ENCODE data around the gene CDCP1. TPM values are rescaled to one million over a fixed set of nuclear protein-coding genes. Genes with fewer than 3 reads are reported as not detected.
"Not testable (repeated sequence)": the region's sequence is repeated elsewhere in the genome, so short reads cannot be mapped to it uniquely, and the experiment has no call there.

The CDCP1 gene
- total RNA-seq, 5 donors from 2014 or later (not counting 1 experiment from before 2014, with no cell fraction given) = 0.36 to 1.7 (median 0.55) TPM

DNA sequence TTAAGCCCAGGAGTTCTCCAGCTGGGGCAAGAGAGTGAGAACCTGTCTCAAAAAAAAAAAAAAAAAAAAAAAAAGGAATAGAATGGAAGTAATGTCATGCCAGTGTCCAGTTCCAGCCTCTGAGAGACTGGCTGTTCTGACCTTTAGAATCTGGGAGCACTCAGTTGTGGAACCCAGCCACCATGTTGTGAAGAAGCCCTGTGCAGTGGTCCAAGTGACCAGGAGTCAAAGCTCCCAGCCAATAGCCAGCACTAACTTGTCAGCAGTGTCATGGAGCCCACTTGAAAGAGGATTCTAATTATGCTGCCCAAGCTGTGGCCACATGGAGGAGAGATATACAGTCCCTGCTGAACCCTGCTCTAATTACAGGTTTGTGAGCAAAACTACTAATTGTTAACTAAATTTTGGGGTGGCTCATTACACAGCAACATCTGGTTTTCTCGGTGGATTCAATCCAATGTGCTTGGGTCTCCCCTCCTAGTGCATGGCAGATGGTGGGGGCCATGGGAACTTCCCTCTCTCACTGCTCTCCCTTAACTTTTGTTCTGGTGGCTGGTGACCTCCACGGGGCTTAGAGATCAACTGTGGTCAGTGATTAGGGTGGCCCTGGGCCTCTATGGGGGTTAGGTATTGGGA is 64.6 kb downstream of the CDCP1 start:
- H3K4me3 ChIP-seq (ENCODE audit: control insufficient read depth in 1 of 2, extremely low read depth in 1 of 2, low read length in 1 of 2) = no peak overlapping the region
- no peaks in the 10 kb centered on the region for H3K9me3 ChIP-seq
- H3K4me1 ChIP-seq (ENCODE audit: control insufficient read depth in 1 of 2, extremely low read depth in 1 of 2, insufficient read depth in 2 of 2, low read length in 2 of 2) = no peaks in the 10 kb centered on the region
- Mint-ChIP-seq H3K36me3 (no peaks in the 10 kb centered on the region), H3K27ac (no peak overlapping the region), H3K27me3 (peaks cover 0 to 1% of the 10 kb centered on the region in 2 donors), H3K4me1 (no peaks in the 10 kb centered on the region), H3K4me3 (no peak overlapping the region), H3K9me3 (no peaks in the 10 kb centered on the region)
- no CpG with 5 or more reads among the region's 2 CpGs for WGBS (ENCODE audit: insufficient coverage)
- H3K27ac ChIP-seq (ENCODE audit: low read length) = no peak overlapping the region
- CTCF ChIA-PET = no interaction called here
- ATAC-seq (replicated peaks in 1 of 4) (no peak), DNase-seq (no peak)
- POLR2A ChIA-PET = interaction anchor here in 1 of 2 donors (0.6 kb wide), 1 partner anchor 32 kb away, joined by 13 read pairs; no protein-coding TSS in a partner anchor
- no peaks in the 10 kb centered on the region for H3K36me3 ChIP-seq (ENCODE audit: control insufficient read depth in 2 of 2, extremely low read depth in 1 of 2, insufficient read depth in 1 of 2, low read length in 1 of 2)
- H3K27me3 ChIP-seq (replicated peaks in 1 of 2; ENCODE audit: control insufficient read depth in 2 of 2, extremely low read depth in 1 of 2, insufficient read depth in 2 of 2, low read length in 1 of 2) = peaks cover 0 to 21% of the 10 kb centered on the region in 2 experiments

DNA sequence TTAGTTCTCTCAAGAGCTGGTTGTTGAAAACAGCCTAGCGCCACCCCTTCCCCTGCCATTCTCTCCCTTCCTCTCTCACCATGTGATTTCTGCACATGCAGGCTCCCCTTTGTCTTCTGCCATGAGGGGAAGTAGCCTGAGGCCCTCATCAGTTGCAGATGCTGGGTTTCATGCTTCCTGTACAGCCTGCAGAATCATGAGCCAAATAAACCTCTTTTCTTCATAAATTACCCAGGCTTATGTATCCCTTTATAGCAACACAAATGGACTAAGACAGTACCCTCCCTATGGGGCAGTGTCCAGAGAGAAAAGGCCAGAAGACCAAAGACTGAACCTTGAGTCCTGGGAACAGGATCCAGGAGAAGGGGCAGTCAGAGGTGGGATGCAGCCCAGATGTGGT is 65.4 kb downstream of the CDCP1 start:
- ATAC-seq (replicated peaks in 1 of 4) = no peak
- no peaks in the 10 kb centered on the region for H3K9me3 Mint-ChIP-seq
- H3K27ac ChIP-seq (ENCODE audit: low read length) = no peak overlapping the region
- WGBS (ENCODE audit: insufficient coverage) = 100% methylated on average over 1 of the region's 1 CpG
- DNase-seq = no peak
- no peak overlapping the region for H3K27ac Mint-ChIP-seq
- H3K36me3 ChIP-seq (ENCODE audit: control insufficient read depth in 2 of 2, extremely low read depth in 1 of 2, insufficient read depth in 1 of 2, low read length in 1 of 2) = no peaks in the 10 kb centered on the region
- ChIA-PET CTCF (interaction anchor here in 1 of 2 donors (0.6 kb wide), 1 partner anchor 55 kb away, joined by 3 read pairs; no protein-coding TSS in a partner anchor), POLR2A (no interaction called here)
- H3K9me3 ChIP-seq = no peaks in the 10 kb centered on the region
- no peak overlapping the region for H3K4me3 ChIP-seq (ENCODE audit: control insufficient read depth in 1 of 2, extremely low read depth in 1 of 2, low read length in 1 of 2)
- no peaks in the 10 kb centered on the region for H3K36me3 Mint-ChIP-seq
- H3K4me1 Mint-ChIP-seq = no peaks in the 10 kb centered on the region
- H3K4me1 ChIP-seq (ENCODE audit: control insufficient read depth in 1 of 2, extremely low read depth in 1 of 2, insufficient read depth in 2 of 2, low read length in 2 of 2) = no peaks in the 10 kb centered on the region
- H3K4me3 Mint-ChIP-seq = no peak overlapping the region
- peaks cover 0 to 21% of the 10 kb centered on the region in 2 experiments for H3K27me3 ChIP-seq (replicated peaks in 1 of 2; ENCODE audit: control insufficient read depth in 2 of 2, extremely low read depth in 1 of 2, insufficient read depth in 2 of 2, low read length in 1 of 2)
- peaks cover 0 to 1% of the 10 kb centered on the region in 2 donors for H3K27me3 Mint-ChIP-seq

DNA sequence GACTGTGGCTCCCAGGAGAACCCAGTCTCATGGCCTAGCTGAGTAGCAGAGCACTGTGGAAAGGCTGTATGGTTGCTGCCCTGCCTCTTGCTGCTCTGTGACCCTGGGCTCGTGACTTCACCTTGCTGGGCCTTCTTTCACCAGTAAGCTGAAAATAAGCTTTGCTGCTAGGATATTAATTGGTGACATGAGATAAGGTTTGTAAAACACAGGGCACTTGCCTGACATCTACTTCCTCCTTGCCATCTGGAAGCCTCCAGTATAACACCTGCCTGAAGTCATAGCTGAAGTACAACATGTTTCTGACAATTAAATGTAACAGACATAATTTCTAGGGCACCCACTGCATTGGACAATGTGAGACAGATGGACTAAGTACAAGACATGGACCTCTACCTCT is 66.5 kb downstream of the CDCP1 start:
- H3K27ac Mint-ChIP-seq = no peak overlapping the region
- H3K36me3 ChIP-seq (ENCODE audit: control insufficient read depth in 2 of 2, extremely low read depth in 1 of 2, insufficient read depth in 1 of 2, low read length in 1 of 2) = no peaks in the 10 kb centered on the region
- peaks cover 0 to 18% of the 10 kb centered on the region in 2 experiments for H3K27me3 ChIP-seq (replicated peaks in 1 of 2; ENCODE audit: control insufficient read depth in 2 of 2, extremely low read depth in 1 of 2, insufficient read depth in 2 of 2, low read length in 1 of 2)
- H3K4me3 Mint-ChIP-seq = no peak overlapping the region
- H3K4me1 ChIP-seq (ENCODE audit: control insufficient read depth in 1 of 2, extremely low read depth in 1 of 2, insufficient read depth in 2 of 2, low read length in 2 of 2) = no peaks in the 10 kb centered on the region
- H3K36me3 Mint-ChIP-seq = no peaks in the 10 kb centered on the region
- H3K27ac ChIP-seq (ENCODE audit: low read length) = no peak overlapping the region
- no peak overlapping the region for H3K4me3 ChIP-seq (ENCODE audit: control insufficient read depth in 1 of 2, extremely low read depth in 1 of 2, low read length in 1 of 2)
- H3K27me3 Mint-ChIP-seq = peaks cover 0 to 1% of the 10 kb centered on the region in 2 donors
- POLR2A ChIA-PET = no interaction called here
- H3K9me3 Mint-ChIP-seq = no peaks in the 10 kb centered on the region
- ATAC-seq (replicated peaks in 1 of 4) (no peak), DNase-seq (no peak)
- CTCF ChIA-PET = interaction anchor here in 1 of 2 donors (0.6 kb wide), 1 partner anchor 130 kb away, joined by 5 read pairs; no protein-coding TSS in a partner anchor
- no peaks in the 10 kb centered on the region for H3K4me1 Mint-ChIP-seq
- WGBS (ENCODE audit: insufficient coverage) = no CpG with 5 or more reads among the region's 1 CpG
- no peaks in the 10 kb centered on the region for H3K9me3 ChIP-seq

GRCh38 chr3:45078910-45079522 is 67.2 kb downstream of the CDCP1 start:
- no peaks in the 10 kb centered on the region for H3K36me3 ChIP-seq (ENCODE audit: control insufficient read depth in 2 of 2, extremely low read depth in 1 of 2, insufficient read depth in 1 of 2, low read length in 1 of 2)
- no peak overlapping the region for H3K4me3 Mint-ChIP-seq
- no peaks in the 10 kb centered on the region for H3K9me3 Mint-ChIP-seq
- ATAC-seq (replicated peaks in 1 of 4) (peak in 1 of 4 experiments; percentile 45), DNase-seq (peak in 7 of 35 experiments; percentile 3 to 41 (median 14))
- CTCF ChIA-PET = interaction anchor here (0.6 to 0.8 kb wide), 5 partner anchors 21 to 582 kb away, joined by 3 to 8 read pairs (median 4); no protein-coding TSS in a partner anchor
- WGBS (ENCODE audit: insufficient coverage) = 60% methylated on average over 5 of the region's 8 CpGs
- no peaks in the 10 kb centered on the region for H3K36me3 Mint-ChIP-seq
- H3K4me3 ChIP-seq (ENCODE audit: control insufficient read depth in 1 of 2, extremely low read depth in 1 of 2, low read length in 1 of 2) = no peak overlapping the region
- no peaks in the 10 kb centered on the region for H3K4me1 ChIP-seq (ENCODE audit: control insufficient read depth in 1 of 2, extremely low read depth in 1 of 2, insufficient read depth in 2 of 2, low read length in 2 of 2)
- H3K27ac Mint-ChIP-seq = no peak overlapping the region
- peaks cover 2 to 4% of the 10 kb centered on the region in 2 donors for H3K27me3 Mint-ChIP-seq
- POLR2A ChIA-PET = no interaction called here
- H3K27me3 ChIP-seq (replicated peaks in 1 of 2; ENCODE audit: control insufficient read depth in 2 of 2, extremely low read depth in 1 of 2, insufficient read depth in 2 of 2, low read length in 1 of 2) = peaks cover 0 to 18% of the 10 kb centered on the region in 2 experiments
- no peak overlapping the region for H3K27ac ChIP-seq (ENCODE audit: low read length)
- no peaks in the 10 kb centered on the region for H3K9me3 ChIP-seq
- no peaks in the 10 kb centered on the region for H3K4me1 Mint-ChIP-seq

DNA sequence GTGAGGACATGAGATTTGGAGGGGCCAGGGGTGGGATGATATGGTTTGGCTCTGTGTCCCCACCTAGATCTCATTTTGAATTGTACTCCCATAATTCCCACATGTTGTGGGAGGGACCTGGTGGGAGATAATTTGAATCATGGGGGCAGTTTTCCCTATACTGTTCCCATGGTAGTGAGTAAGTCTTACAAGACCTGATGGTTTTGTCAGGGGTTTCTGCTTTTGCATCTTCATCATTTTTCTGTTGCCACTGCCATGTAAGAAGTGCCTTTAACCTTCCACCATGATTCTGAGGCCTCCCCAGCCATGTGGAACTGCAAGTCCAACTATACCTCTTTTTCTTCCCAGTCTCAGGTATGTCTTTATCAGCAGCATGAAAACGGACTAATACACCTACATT is 67.9 kb downstream of the CDCP1 start:
- ATAC-seq (replicated peaks in 1 of 4) = not testable (repeated sequence)

DNA sequence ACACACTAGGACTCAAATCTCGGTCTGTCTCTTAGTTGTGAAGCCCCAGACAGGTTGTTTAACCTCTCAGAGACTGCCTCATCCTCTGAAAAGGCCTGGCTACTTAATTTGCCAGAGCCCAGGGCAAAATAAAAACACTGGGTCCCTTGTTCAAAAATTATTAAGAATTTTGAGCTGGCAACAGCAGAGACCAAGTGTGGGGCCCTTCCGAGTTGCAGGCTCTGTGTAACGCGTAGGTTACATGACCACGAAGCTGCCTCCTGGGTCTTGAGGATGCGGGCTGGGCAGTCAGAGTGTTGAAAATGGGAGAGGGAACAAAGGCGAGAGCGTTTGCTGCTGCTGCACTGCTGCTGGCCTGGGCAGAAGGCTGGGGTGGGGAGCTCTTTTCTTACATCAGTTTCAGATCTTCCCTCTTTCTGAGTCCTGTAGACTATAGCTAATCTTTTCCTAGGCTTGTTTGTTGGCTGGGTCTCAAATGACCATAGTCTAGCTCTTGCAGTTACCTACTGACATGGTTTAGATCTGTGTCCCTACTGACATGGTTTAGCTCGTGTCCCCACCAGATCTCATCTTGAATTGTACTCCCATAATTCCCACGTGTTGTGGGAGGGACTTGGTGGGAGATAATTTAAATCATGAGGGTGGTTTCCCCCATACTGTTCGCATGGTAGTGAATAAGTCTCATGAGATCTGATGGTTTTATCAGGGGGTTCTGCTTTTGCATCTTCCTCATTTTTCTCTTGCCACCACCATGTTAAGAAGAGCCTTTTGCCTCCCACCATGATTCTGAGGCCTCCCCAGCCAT is 70.2 kb downstream of the CDCP1 start:
- no peak overlapping the region for H3K4me3 ChIP-seq (ENCODE audit: control insufficient read depth in 1 of 2, extremely low read depth in 1 of 2, low read length in 1 of 2)
- Mint-ChIP-seq H3K36me3 (no peaks in the 10 kb centered on the region), H3K4me1 (no peaks in the 10 kb centered on the region), H3K9me3 (no peaks in the 10 kb centered on the region), H3K4me3 (no peak overlapping the region), H3K27ac (no peak overlapping the region), H3K27me3 (peaks cover 3 to 6% of the 10 kb centered on the region in 2 donors)
- ChIA-PET CTCF (no interaction called here), POLR2A (no interaction called here)
- DNase-seq = no peak
- ATAC-seq (replicated peaks in 1 of 4) = no peak
- H3K27ac ChIP-seq (ENCODE audit: low read length) = no peak overlapping the region
- WGBS (ENCODE audit: insufficient coverage) = 87% methylated on average over 8 of the region's 11 CpGs
- H3K27me3 ChIP-seq (replicated peaks in 1 of 2; ENCODE audit: control insufficient read depth in 2 of 2, extremely low read depth in 1 of 2, insufficient read depth in 2 of 2, low read length in 1 of 2) = peaks cover 0 to 6% of the 10 kb centered on the region in 2 experiments
- H3K36me3 ChIP-seq (ENCODE audit: control insufficient read depth in 2 of 2, extremely low read depth in 1 of 2, insufficient read depth in 1 of 2, low read length in 1 of 2) = no peaks in the 10 kb centered on the region
- H3K4me1 ChIP-seq (ENCODE audit: control insufficient read depth in 1 of 2, extremely low read depth in 1 of 2, insufficient read depth in 2 of 2, low read length in 2 of 2) = no peaks in the 10 kb centered on the region
- no peaks in the 10 kb centered on the region for H3K9me3 ChIP-seq

More for the DNA sequence above, 67.9 kb downstream of the CDCP1 start:
- H3K4me3 Mint-ChIP-seq; H3K27ac Mint-ChIP-seq; H3K27ac ChIP-seq (ENCODE audit: low read length); POLR2A ChIA-PET; H3K36me3 ChIP-seq (ENCODE audit: control insufficient read depth in 2 of 2, extremely low read depth in 1 of 2, insufficient read depth in 1 of 2, low read length in 1 of 2); DNase-seq; CTCF ChIA-PET; H3K9me3 ChIP-seq; H3K9me3 Mint-ChIP-seq; H3K4me3 ChIP-seq (ENCODE audit: control insufficient read depth in 1 of 2, extremely low read depth in 1 of 2, low read length in 1 of 2); H3K36me3 Mint-ChIP-seq; H3K4me1 ChIP-seq (ENCODE audit: control insufficient read depth in 1 of 2, extremely low read depth in 1 of 2, insufficient read depth in 2 of 2, low read length in 2 of 2); H3K4me1 Mint-ChIP-seq; H3K27me3 Mint-ChIP-seq: not testable (repeated sequence)
- H3K27me3 ChIP-seq (replicated peaks in 1 of 2; ENCODE audit: control insufficient read depth in 2 of 2, extremely low read depth in 1 of 2, insufficient read depth in 2 of 2, low read length in 1 of 2) = peaks cover 0 to 18% of the 10 kb centered on the region in 2 experiments
- no CpG with 5 or more reads among the region's 1 CpG for WGBS (ENCODE audit: insufficient coverage)
